Progenitor cell of endocrine pancreas (in vitro differentiated cells): ENCODE measurements around the gene MDH1. TPM values are rescaled to one million over a fixed set of nuclear protein-coding genes. Genes with fewer than 3 reads are reported as not detected.

Experiments
- DNase-seq: peaks from one replicate; pipeline ENCODE4 v3.0.0; 2021; ENCODE audit warnings: low spot score; ENCODE audit not compliant: unreplicated experiment
- H3K27ac Mint-ChIP-seq: 2 replicates; pipeline ENCODE4 v1.8.0; 2021; ENCODE audit warnings: mild to moderate bottlenecking, moderate library complexity, mixed read lengths
- H3K27me3 Mint-ChIP-seq: 2 replicates; pipeline ENCODE4 v1.8.0; 2021; ENCODE audit warnings: mixed read lengths
- H3K36me3 Mint-ChIP-seq: 2 replicates; pipeline ENCODE4 v1.8.0; 2022; ENCODE audit warnings: mixed read lengths; ENCODE audit not compliant: insufficient read depth
- H3K4me1 Mint-ChIP-seq: 2 replicates; pipeline ENCODE4 v1.8.0; 2021; ENCODE audit warnings: low read depth, mixed read lengths
- H3K4me3 Mint-ChIP-seq: 2 replicates; pipeline ENCODE4 v1.8.0; 2021; ENCODE audit warnings: low read depth, mild to moderate bottlenecking, moderate library complexity, mixed read lengths
- H3K9me3 Mint-ChIP-seq: 2 replicates; pipeline ENCODE4 v1.8.0; 2021; ENCODE audit warnings: low read depth, mixed read lengths
- long read RNA-seq: library from polyadenylated mRNA; unstranded; transcript quantifications from one replicate; pipeline ENCODE4 v2.0.0, GENCODE V29; 2020
- total RNA-seq: library from RNA; stranded (reverse); gene quantifications from 2 replicates; pipeline ENCODE4 v1.2.1, GENCODE V29; 2021
- TF ChIP-seq, protein P1 (sequence below): fragments of 200-600 bp; sonication (generic); IDR thresholded peaks from one replicate; pipeline ENCODE4 v1.5.0; 2021; ENCODE audit warnings: antibody characterized with exemption, mild to moderate bottlenecking; ENCODE audit not compliant: unreplicated experiment

MDH1 gene
- 125 and 136 TPM in 2 replicates for total RNA-seq
- long read RNA-seq, transcript MDH1-201 (9 exons, 1,650 nt) = major isoform, 449 of 478 reads
- long read RNA-seq, partial matches to known transcripts = 5 of 478 reads
- long read RNA-seq, other reads (novel, unspliced or antisense) = 15 of 478 reads

- Mint-ChIP-seq H3K27me3 (no peaks in the 10 kb centered on the region), H3K4me1 (peaks cover 9% of the 10 kb centered on the region), H3K4me3 (peak within 1 kb of the TSS; percentile 93), H3K27ac (peak within 1 kb of the TSS; percentile 96), H3K9me3 (no peaks in the 10 kb centered on the region), H3K36me3 (peaks cover 2% of the 10 kb centered on the region)
- TF ChIP-seq, protein P1, sequence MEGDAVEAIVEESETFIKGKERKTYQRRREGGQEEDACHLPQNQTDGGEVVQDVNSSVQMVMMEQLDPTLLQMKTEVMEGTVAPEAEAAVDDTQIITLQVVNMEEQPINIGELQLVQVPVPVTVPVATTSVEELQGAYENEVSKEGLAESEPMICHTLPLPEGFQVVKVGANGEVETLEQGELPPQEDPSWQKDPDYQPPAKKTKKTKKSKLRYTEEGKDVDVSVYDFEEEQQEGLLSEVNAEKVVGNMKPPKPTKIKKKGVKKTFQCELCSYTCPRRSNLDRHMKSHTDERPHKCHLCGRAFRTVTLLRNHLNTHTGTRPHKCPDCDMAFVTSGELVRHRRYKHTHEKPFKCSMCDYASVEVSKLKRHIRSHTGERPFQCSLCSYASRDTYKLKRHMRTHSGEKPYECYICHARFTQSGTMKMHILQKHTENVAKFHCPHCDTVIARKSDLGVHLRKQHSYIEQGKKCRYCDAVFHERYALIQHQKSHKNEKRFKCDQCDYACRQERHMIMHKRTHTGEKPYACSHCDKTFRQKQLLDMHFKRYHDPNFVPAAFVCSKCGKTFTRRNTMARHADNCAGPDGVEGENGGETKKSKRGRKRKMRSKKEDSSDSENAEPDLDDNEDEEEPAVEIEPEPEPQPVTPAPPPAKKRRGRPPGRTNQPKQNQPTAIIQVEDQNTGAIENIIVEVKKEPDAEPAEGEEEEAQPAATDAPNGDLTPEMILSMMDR = no peak
- peak; percentile 76 for DNase-seq
These were observed at the start of gene MDH1, which contains the start of gene WDPCP for GRCh38 chr2:63588385-63589147. Gene MDH1 (plus strand): TSS chr2:63588963. CDS start chr2:63589044, 81 bp downstream. Gene WDPCP (minus strand): TSS chr2:63588477. CDS start chr2:63588271, 206 bp downstream.

GRCh38 chr2:63539416-63540162, 49.2 kb upstream of the MDH1 start:
- Mint-ChIP-seq H3K9me3 (peaks cover 12% of the 10 kb centered on the region), H3K36me3 (peaks cover 3% of the 10 kb centered on the region), H3K27ac (no peak overlapping the region), H3K4me1 (peaks cover 2% of the 10 kb centered on the region), H3K27me3 (no peaks in the 10 kb centered on the region), H3K4me3 (no peak overlapping the region)
- TF ChIP-seq, protein P1 = no peak
- no peak for DNase-seq

GRCh38 chr2:63544017-63544627, 44.6 kb upstream of the MDH1 start:
- H3K4me3 Mint-ChIP-seq = no peak overlapping the region
- DNase-seq = no peak
- no peaks in the 10 kb centered on the region for H3K4me1 Mint-ChIP-seq
- no peaks in the 10 kb centered on the region for H3K9me3 Mint-ChIP-seq
- H3K27ac Mint-ChIP-seq = no peak overlapping the region
- no peaks in the 10 kb centered on the region for H3K36me3 Mint-ChIP-seq
- no peaks in the 10 kb centered on the region for H3K27me3 Mint-ChIP-seq
- TF ChIP-seq, protein P1 = peak; percentile 54

- Mint-ChIP-seq H3K9me3 (no peaks in the 10 kb centered on the region), H3K27me3 (no peaks in the 10 kb centered on the region), H3K36me3 (no peaks in the 10 kb centered on the region), H3K27ac (no peak overlapping the region), H3K4me1 (no peaks in the 10 kb centered on the region), H3K4me3 (no peak overlapping the region)
- TF ChIP-seq, protein P1 = no peak
- DNase-seq = no peak
These were observed 43.7 kb upstream of the MDH1 start for GRCh38 chr2:63545023-63545422.

DNA sequence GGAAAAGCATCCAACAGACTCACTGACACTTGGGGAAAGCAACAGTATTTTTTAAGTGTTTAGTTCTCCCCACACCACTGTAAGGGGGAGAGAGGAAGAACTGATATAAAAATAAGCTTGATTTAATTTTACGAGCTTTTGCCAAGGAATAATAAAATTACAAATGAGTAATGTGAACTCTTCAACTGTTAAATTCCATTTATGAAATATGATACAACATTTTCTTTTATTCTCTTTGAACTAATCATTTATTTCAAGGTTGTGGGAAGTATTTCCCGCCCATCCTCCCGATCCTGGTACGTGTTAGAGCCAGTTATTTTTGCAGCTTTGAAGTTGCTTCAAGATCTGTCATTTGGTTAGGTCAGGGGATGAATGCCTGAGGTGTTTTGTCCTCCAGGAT, 35.7 kb upstream of the MDH1 start:
- H3K27ac Mint-ChIP-seq = no peak overlapping the region
- peaks cover 16% of the 10 kb centered on the region for H3K36me3 Mint-ChIP-seq
- H3K4me1 Mint-ChIP-seq = peaks cover 8% of the 10 kb centered on the region
- H3K27me3 Mint-ChIP-seq = no peaks in the 10 kb centered on the region
- H3K4me3 Mint-ChIP-seq = no peak overlapping the region
- TF ChIP-seq, protein P1 = no peak
- DNase-seq = no peak
- peaks cover 23% of the 10 kb centered on the region for H3K9me3 Mint-ChIP-seq
